WTC11 (cell line): ENCODE measurements around the gene ADORA1.

Experiments used
- NR2C2 ChIP-seq: sonication (generic); formaldehyde crosslinking; IDR thresholded peaks from 2 replicates; pipeline ENCODE4 v1.8.0; 2022; ENCODE audit warnings: mild to moderate bottlenecking, missing genetic modification reagents
- ZNF263 ChIP-seq: sonication (generic); formaldehyde crosslinking; IDR thresholded peaks from 2 replicates; pipeline ENCODE4 v1.8.1; 2022; ENCODE audit warnings: low read depth, mild to moderate bottlenecking, moderate library complexity, missing genetic modification reagents
- TF ChIP-seq, protein P1 (sequence below): fragments of 200-600 bp; IDR thresholded peaks from 2 replicates; pipeline ENCODE4 v1.8.0; 2022; ENCODE audit warnings: antibody characterized with exemption

DNA sequence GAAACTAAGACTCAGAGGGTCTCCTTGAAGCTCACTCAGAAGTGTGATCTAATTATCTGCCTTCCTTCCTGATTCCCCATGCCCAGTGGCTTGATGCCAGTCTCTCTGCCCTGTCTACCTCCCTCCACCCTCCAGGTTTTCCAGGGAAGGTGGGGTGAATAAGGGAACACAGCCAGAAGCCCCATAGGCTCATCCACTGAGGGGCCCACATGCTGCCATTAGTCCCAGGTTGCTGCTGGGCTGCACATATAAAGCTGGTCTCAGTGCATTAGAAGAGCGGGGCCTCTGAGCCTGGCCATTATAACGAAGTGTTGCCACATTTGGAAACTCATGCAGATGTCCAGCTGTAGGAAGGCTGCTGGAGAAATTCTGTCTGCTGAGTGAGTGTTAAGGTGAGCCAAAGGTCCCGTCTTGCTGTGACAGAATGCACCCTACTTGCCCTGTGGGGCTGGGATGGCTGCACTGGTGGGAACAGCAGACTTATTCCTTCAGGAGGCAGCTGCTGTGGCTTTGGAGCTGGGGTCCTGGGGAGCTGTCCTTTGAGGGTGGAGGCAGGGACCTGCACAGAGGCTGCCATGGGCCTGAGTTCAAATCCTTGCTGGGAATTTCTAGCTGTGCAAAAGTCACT, 2.9 kb downstream of the ADORA1 start:
- TF ChIP-seq, protein P1, sequence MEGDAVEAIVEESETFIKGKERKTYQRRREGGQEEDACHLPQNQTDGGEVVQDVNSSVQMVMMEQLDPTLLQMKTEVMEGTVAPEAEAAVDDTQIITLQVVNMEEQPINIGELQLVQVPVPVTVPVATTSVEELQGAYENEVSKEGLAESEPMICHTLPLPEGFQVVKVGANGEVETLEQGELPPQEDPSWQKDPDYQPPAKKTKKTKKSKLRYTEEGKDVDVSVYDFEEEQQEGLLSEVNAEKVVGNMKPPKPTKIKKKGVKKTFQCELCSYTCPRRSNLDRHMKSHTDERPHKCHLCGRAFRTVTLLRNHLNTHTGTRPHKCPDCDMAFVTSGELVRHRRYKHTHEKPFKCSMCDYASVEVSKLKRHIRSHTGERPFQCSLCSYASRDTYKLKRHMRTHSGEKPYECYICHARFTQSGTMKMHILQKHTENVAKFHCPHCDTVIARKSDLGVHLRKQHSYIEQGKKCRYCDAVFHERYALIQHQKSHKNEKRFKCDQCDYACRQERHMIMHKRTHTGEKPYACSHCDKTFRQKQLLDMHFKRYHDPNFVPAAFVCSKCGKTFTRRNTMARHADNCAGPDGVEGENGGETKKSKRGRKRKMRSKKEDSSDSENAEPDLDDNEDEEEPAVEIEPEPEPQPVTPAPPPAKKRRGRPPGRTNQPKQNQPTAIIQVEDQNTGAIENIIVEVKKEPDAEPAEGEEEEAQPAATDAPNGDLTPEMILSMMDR = no peak
- TF ChIP-seq NR2C2 (CRISPR knock-in tag) (no peak), ZNF263 (CRISPR knock-in tag) (no peak)
